Retina (tissue), 1 donor: Measurements from ENCODE around the gene LDLRAP1.

Experiments
- DNase-seq: peaks from one replicate; pipeline ENCODE4 v3.0.0-alpha.2; 2016

The LDLRAP1 gene

GRCh38 chr1:25544243-25544764, 898 bp downstream of the LDLRAP1 start:
- peak; percentile 18 for DNase-seq

GRCh38 chr1:25544819-25545218, 1.4 kb downstream of the LDLRAP1 start:
- no peak for DNase-seq

GRCh38 chr1:25545767-25546166, 2.4 kb downstream of the LDLRAP1 start:
- no peak for DNase-seq

- no peak for DNase-seq
Observed at GRCh38 chr1:25546193-25546592, 2.8 kb downstream of the LDLRAP1 start.

GRCh38 chr1:25548601-25549000, 5.2 kb downstream of the LDLRAP1 start:
- DNase-seq, result no peak

- peak; percentile 32 for DNase-seq
Observed at GRCh38 chr1:25549273-25550154, 6.1 kb downstream of the LDLRAP1 start.

- DNase-seq, result no peak
Observed at GRCh38 chr1:25550155-25550506, 6.7 kb downstream of the LDLRAP1 start.

- no peak for DNase-seq
Observed at GRCh38 chr1:25550683-25551310, 7.4 kb downstream of the LDLRAP1 start.

- no peak for DNase-seq
Observed at GRCh38 chr1:25553749-25554429, 10.5 kb downstream of the LDLRAP1 start.

GRCh38 chr1:25554430-25554780, 11.0 kb downstream of the LDLRAP1 start:
- DNase-seq, result no peak

- no peak for DNase-seq
Observed at GRCh38 chr1:25554886-25555752, 11.7 kb downstream of the LDLRAP1 start.

- DNase-seq, result no peak
Observed at GRCh38 chr1:25555753-25556092, 12.3 kb downstream of the LDLRAP1 start.

- no peak for DNase-seq
Observed at GRCh38 chr1:25556132-25556670, 12.8 kb downstream of the LDLRAP1 start.

GRCh38 chr1:25556791-25557476, 13.5 kb downstream of the LDLRAP1 start:
- DNase-seq, result no peak

GRCh38 chr1:25557543-25557942, 14.1 kb downstream of the LDLRAP1 start:
- DNase-seq, result no peak

- no peak for DNase-seq
Observed at GRCh38 chr1:25559031-25559430, 15.6 kb downstream of the LDLRAP1 start.

GRCh38 chr1:25560001-25560400, 16.6 kb downstream of the LDLRAP1 start:
- DNase-seq, result no peak

GRCh38 chr1:25560788-25561187, 17.4 kb downstream of the LDLRAP1 start:
- no peak for DNase-seq

GRCh38 chr1:25561421-25562100, 18.2 kb downstream of the LDLRAP1 start:
- no peak for DNase-seq

- DNase-seq, result no peak
Observed at GRCh38 chr1:25562101-25562927, 18.9 kb downstream of the LDLRAP1 start.
